ENCODE measurements around the gene DOCK3.
"Not testable (repeated sequence)": the region's sequence is repeated elsewhere in the genome, so short reads cannot be mapped to it uniquely, and the experiment has no call there.

The DOCK3 gene

GRCh38 chr3:50912746-50913145, 238.0 kb downstream of the DOCK3 start:
- no peaks in the 10 kb centered on the region for H4K20me1 ChIP-seq (ENCODE audit: control insufficient read depth, insufficient read depth, low read depth, low read length)
- H3K27ac ChIP-seq (ENCODE audit: low read depth, low read length), result no peak overlapping the region

GRCh38 chr3:50913260-50913659, 238.5 kb downstream of the DOCK3 start:
- Histone ChIP-seq H4K20me1 (ENCODE audit: control insufficient read depth, insufficient read depth, low read depth, low read length) (no peaks in the 10 kb centered on the region), H3K4me1 (ENCODE audit: control insufficient read depth, low read length) (no peaks in the 10 kb centered on the region), H3K27me3 (ENCODE audit: control insufficient read depth, low read length) (no peaks in the 10 kb centered on the region), H3F3A (ENCODE audit: control insufficient read depth, insufficient read depth) (no peaks in the 10 kb centered on the region), H3K9me2 (replicated peaks; ENCODE audit: control insufficient read depth, low read length) (no peaks in the 10 kb centered on the region), H3K79me2 (ENCODE audit: control insufficient read depth, low read length) (no peaks in the 10 kb centered on the region), H3K4me2 (ENCODE audit: low read length) (no peak overlapping the region), H3K4me3 (ENCODE audit: low read length) (no peak overlapping the region), H3K9me3 (ENCODE audit: control insufficient read depth, insufficient read depth, low read length) (no peaks in the 10 kb centered on the region), H3K36me3 (ENCODE audit: control insufficient read depth, low read length) (no peaks in the 10 kb centered on the region), H3K27ac (ENCODE audit: low read depth, low read length) (no peak overlapping the region)
- no peak for TF ChIP-seq CTCF (IDR thresholded peaks at IDR 0.05; ENCODE audit: low read depth, low read length, poor library complexity, severe bottlenecking)
- no peak for TF ChIP-seq EZH2phosphoT487 (IDR thresholded peaks at IDR 0.05; ENCODE audit: borderline replicate concordance, low read length)

More at GRCh38 chr3:50912746-50913145, 238.0 kb downstream of the DOCK3 start:
- Histone ChIP-seq H3K4me2 (ENCODE audit: low read length) (no peak overlapping the region), H3K36me3 (ENCODE audit: control insufficient read depth, low read length) (no peaks in the 10 kb centered on the region), H3K79me2 (ENCODE audit: control insufficient read depth, low read length) (no peaks in the 10 kb centered on the region), H3K9me2 (replicated peaks; ENCODE audit: control insufficient read depth, low read length) (no peaks in the 10 kb centered on the region), H3K9me3 (ENCODE audit: control insufficient read depth, insufficient read depth, low read length) (no peaks in the 10 kb centered on the region), H3K4me3 (ENCODE audit: low read length) (no peak overlapping the region), H3F3A (ENCODE audit: control insufficient read depth, insufficient read depth) (no peaks in the 10 kb centered on the region), H3K27me3 (ENCODE audit: control insufficient read depth, low read length) (no peaks in the 10 kb centered on the region), H3K4me1 (ENCODE audit: control insufficient read depth, low read length) (no peaks in the 10 kb centered on the region)
- TF ChIP-seq CTCF (IDR thresholded peaks at IDR 0.05; ENCODE audit: low read depth, low read length, poor library complexity, severe bottlenecking) (no peak), EZH2phosphoT487 (IDR thresholded peaks at IDR 0.05; ENCODE audit: borderline replicate concordance, low read length) (no peak)

- not testable (repeated sequence) for H4K20me1 ChIP-seq (ENCODE audit: control insufficient read depth, insufficient read depth, low read depth, low read length); H3K9me2 ChIP-seq (replicated peaks; ENCODE audit: control insufficient read depth, low read length); H3K27ac ChIP-seq (ENCODE audit: low read depth, low read length)
These were observed 247.3 kb downstream of the DOCK3 start for GRCh38 chr3:50922071-50922470.

GRCh38 chr3:50923955-50924354, 249.2 kb downstream of the DOCK3 start:
- TF ChIP-seq EZH2phosphoT487 (IDR thresholded peaks at IDR 0.05; ENCODE audit: borderline replicate concordance, low read length) (no peak), CTCF (IDR thresholded peaks at IDR 0.05; ENCODE audit: low read depth, low read length, poor library complexity, severe bottlenecking) (no peak)
- Histone ChIP-seq H4K20me1 (ENCODE audit: control insufficient read depth, insufficient read depth, low read depth, low read length) (no peaks in the 10 kb centered on the region), H3K79me2 (ENCODE audit: control insufficient read depth, low read length) (no peaks in the 10 kb centered on the region), H3K27ac (ENCODE audit: low read depth, low read length) (no peak overlapping the region), H3K27me3 (ENCODE audit: control insufficient read depth, low read length) (no peaks in the 10 kb centered on the region), H3K36me3 (ENCODE audit: control insufficient read depth, low read length) (no peaks in the 10 kb centered on the region), H3K9me3 (ENCODE audit: control insufficient read depth, insufficient read depth, low read length) (no peaks in the 10 kb centered on the region), H3K4me1 (ENCODE audit: control insufficient read depth, low read length) (no peaks in the 10 kb centered on the region), H3K4me3 (ENCODE audit: low read length) (no peak overlapping the region), H3K4me2 (ENCODE audit: low read length) (no peak overlapping the region), H3F3A (ENCODE audit: control insufficient read depth, insufficient read depth) (no peaks in the 10 kb centered on the region), H3K9me2 (replicated peaks; ENCODE audit: control insufficient read depth, low read length) (no peaks in the 10 kb centered on the region)

More at GRCh38 chr3:50922071-50922470, 247.3 kb downstream of the DOCK3 start:
- H3K36me3 ChIP-seq (ENCODE audit: control insufficient read depth, low read length); H3K79me2 ChIP-seq (ENCODE audit: control insufficient read depth, low read length); H3K4me3 ChIP-seq (ENCODE audit: low read length); H3K27me3 ChIP-seq (ENCODE audit: control insufficient read depth, low read length); H3K4me2 ChIP-seq (ENCODE audit: low read length); H3F3A ChIP-seq (ENCODE audit: control insufficient read depth, insufficient read depth); H3K4me1 ChIP-seq (ENCODE audit: control insufficient read depth, low read length); H3K9me3 ChIP-seq (ENCODE audit: control insufficient read depth, insufficient read depth, low read length): not testable (repeated sequence)

All from DOHH2 (cell line).